Uterus (tissue), 2 donors: ENCODE measurements around the gene TUFT1.

ENCODE experiments used
- POLR2A ChIP-seq, 2 donors: fragments of 450-650 bp; IDR thresholded peaks; one replicate each; pipeline ENCODE4 v1.6.1; 2016; ENCODE audit warnings: antibody characterized with exemption in 2 of 2, mild to moderate bottlenecking in 1 of 2, moderate library complexity in 1 of 2
- TF ChIP-seq, protein P1 (sequence below), 4 experiments: fragments of 200-600 bp in 2 of 4; fragments of 450-650 bp in 2 of 4; sonication (generic) in 2 of 4; IDR thresholded peaks; one replicate each; pipeline ENCODE4 v1.5.1; 2016 to 2019; ENCODE audit warnings: antibody characterized with exemption in 4 of 4, mild to moderate bottlenecking in 2 of 4, moderate library complexity in 1 of 4

DNA sequence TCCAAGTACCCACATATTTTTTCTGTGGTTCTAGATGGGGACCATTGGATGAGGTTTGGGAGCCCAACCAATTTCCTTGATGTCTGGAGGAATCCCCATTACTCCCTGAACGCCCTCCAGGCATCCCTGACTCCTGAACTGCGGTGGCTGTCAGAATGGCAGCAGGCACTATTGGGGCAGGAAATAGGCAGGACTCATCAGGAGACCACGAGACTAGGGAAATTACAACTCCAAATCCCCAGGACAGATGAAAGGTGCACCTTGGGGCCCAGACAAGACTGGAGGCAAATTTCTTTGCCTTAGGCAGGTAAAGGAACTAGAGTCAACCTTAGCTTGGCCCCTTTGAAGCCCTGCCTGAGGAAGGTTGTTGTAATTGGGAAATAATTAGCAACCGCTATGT, 27.8 kb upstream of the TUFT1 start:
- TF ChIP-seq, protein P1, sequence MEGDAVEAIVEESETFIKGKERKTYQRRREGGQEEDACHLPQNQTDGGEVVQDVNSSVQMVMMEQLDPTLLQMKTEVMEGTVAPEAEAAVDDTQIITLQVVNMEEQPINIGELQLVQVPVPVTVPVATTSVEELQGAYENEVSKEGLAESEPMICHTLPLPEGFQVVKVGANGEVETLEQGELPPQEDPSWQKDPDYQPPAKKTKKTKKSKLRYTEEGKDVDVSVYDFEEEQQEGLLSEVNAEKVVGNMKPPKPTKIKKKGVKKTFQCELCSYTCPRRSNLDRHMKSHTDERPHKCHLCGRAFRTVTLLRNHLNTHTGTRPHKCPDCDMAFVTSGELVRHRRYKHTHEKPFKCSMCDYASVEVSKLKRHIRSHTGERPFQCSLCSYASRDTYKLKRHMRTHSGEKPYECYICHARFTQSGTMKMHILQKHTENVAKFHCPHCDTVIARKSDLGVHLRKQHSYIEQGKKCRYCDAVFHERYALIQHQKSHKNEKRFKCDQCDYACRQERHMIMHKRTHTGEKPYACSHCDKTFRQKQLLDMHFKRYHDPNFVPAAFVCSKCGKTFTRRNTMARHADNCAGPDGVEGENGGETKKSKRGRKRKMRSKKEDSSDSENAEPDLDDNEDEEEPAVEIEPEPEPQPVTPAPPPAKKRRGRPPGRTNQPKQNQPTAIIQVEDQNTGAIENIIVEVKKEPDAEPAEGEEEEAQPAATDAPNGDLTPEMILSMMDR (IDR thresholded peaks at IDR 0.05), result no peak
- TF ChIP-seq POLR2A (IDR thresholded peaks at IDR 0.05), result no peak
